GM13977 (cell line): ENCODE measurements around the gene CRB2.

Experiments used
- DNase-seq: peaks from one replicate; pipeline ENCODE4 v3.0.0; 2012; ENCODE audit warnings: low spot score
- in situ Hi-C: fragments of 300-500 bp; cut with MboI; formaldehyde crosslinking; loops from one replicate; pipeline ENCODE4 v1.12.0; 2022; ENCODE audit warnings: low sequenced_read_pairs, low pct_unique_long_range_greater_than_20kb, mixed read lengths, inconsistent platforms; ENCODE audit not compliant: unreplicated experiment
- TF ChIP-seq, protein P1 (sequence below): IDR thresholded peaks from 2 replicates; pipeline ENCODE4 v1.5.1; 2012; ENCODE audit warnings: mild to moderate bottlenecking, control low read depth; ENCODE audit not compliant: insufficient read depth; ENCODE audit errors: extremely low read depth, missing control alignments

Gene CRB2

DNA sequence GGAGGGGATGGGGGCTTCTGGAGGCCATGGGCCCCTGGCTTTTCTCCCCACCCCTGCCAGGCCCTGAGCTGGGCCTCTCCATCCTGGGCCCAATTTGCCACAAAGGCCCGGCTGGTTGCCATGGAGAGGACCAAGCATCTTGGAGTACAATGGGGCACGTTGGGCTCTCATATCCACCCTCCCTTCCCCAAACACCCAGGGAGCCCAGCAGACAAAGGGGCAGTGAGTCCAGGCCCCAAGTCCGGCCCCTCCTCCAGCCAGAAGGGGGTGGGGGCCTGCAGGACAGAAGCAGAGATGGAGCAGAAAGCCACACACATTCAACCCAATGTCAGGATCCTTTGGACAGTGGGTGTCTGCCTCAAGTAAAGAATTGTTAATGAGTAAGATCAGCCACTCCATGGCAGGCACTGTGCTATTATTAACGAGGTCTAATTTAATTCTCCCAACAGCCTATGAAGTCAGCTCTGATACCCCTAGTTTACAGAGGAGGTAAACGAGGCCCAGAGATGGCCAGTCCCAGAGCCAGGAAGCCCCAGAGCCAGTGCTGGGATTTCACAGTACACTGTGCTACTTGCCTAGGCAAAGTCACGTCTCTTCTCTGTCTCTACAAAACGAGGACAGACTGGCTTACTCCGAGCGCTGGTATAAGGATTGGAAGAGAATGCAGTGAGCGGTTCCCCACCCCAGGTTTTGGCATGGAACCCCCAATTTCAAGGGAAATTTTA is 2.3 kb downstream of the CRB2 start:
- DNase-seq = no peak
- TF ChIP-seq, protein P1, sequence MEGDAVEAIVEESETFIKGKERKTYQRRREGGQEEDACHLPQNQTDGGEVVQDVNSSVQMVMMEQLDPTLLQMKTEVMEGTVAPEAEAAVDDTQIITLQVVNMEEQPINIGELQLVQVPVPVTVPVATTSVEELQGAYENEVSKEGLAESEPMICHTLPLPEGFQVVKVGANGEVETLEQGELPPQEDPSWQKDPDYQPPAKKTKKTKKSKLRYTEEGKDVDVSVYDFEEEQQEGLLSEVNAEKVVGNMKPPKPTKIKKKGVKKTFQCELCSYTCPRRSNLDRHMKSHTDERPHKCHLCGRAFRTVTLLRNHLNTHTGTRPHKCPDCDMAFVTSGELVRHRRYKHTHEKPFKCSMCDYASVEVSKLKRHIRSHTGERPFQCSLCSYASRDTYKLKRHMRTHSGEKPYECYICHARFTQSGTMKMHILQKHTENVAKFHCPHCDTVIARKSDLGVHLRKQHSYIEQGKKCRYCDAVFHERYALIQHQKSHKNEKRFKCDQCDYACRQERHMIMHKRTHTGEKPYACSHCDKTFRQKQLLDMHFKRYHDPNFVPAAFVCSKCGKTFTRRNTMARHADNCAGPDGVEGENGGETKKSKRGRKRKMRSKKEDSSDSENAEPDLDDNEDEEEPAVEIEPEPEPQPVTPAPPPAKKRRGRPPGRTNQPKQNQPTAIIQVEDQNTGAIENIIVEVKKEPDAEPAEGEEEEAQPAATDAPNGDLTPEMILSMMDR = no peak
- in situ Hi-C loops = loop anchor here (25.0 kb wide), 1 partner anchor 896 kb away; no protein-coding TSS in a partner anchor

DNA sequence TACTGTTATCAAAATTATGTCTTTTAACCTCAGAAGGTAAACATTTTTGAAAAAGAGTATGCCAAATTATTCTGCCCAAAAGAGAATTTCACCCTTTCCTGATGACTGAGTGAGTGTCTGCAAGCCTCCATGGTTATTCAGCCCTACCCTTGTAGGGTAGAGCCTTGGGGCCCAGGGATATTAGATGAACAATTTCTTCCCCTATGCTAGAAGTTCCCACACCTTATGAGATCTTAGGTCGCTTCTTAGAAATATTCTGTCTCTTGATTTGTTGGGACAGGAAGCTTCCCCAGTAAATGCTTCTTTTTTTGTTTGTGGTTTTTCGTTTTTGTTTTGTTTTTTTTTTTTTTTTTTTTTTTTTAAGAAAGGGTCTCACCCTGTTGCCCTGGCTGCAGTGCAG is 3.1 kb downstream of the CRB2 start:
- no peak for DNase-seq
- TF ChIP-seq, protein P1 = no peak
- in situ Hi-C loops = loop anchor here (25.0 kb wide), 1 partner anchor 897 kb away; no protein-coding TSS in a partner anchor

DNA sequence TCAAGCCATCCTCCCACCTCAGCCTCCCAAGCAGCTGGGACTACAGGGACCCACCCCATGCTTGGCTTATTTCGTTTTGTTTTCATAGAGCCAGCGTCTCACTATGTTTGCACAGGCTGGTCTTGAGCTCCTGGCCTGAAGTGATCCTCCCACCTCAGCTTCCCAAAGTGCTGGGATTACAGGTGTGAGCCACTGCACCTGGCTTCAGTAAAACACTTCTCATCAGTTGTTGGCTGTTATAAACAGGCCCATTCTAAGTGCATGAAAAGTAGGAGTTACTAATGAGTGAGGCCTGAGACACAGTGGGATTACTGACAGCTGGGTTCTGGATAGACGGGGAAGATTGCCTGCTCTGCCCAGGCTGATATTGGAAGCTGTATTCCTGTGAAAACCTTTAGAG is 3.5 kb downstream of the CRB2 start:
- TF ChIP-seq, protein P1 = no peak
- in situ Hi-C loops = loop anchor here (25.0 kb wide), 1 partner anchor 897 kb away; no protein-coding TSS in a partner anchor
- DNase-seq = no peak

DNA sequence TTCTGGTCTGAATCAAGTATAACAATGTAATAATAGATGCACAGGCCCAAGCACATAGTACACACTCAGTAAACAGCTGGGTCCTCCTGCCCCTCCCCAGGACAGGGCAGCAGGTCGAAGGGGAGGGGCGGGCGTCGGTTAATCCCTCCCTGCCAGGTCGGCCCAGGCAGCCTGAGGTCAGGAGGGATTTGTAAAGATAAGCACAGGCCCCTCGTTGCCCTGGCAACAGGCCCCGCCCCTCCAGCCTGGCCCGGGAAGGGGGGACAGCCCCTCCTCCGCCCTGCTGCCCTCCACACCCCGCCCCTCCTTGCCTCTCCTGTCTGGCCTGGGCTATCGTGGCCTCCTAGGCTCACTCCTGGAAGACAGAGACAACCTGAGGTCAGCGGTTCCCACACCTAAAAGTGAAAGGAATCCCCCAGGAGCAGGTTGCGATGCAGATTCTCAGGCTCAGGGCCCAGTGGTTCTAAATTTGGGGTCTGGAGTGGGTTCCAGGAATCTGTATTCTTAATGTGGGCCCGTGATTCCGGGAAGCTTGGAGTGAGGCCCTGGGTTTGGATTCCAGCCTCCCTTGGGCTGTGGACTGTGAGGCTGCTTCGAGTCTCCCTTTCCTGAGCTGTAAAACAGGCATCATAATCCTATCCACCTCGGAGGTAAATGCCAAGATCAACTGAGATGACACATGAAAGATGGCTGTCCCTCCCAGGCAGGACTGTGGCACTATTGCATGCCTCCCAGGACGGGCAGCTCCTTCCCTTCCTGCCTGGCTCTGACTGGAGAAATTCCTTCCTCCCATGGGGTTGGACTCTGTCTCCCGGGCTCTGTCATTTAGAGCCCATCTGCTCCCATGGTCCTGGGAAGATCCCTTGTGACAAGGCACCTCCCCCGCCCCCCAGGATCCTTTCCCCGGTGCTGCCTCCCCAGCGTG is 4.4 kb downstream of the CRB2 start:
- DNase-seq = peak; percentile 89
- TF ChIP-seq, protein P1 = no peak

DNA sequence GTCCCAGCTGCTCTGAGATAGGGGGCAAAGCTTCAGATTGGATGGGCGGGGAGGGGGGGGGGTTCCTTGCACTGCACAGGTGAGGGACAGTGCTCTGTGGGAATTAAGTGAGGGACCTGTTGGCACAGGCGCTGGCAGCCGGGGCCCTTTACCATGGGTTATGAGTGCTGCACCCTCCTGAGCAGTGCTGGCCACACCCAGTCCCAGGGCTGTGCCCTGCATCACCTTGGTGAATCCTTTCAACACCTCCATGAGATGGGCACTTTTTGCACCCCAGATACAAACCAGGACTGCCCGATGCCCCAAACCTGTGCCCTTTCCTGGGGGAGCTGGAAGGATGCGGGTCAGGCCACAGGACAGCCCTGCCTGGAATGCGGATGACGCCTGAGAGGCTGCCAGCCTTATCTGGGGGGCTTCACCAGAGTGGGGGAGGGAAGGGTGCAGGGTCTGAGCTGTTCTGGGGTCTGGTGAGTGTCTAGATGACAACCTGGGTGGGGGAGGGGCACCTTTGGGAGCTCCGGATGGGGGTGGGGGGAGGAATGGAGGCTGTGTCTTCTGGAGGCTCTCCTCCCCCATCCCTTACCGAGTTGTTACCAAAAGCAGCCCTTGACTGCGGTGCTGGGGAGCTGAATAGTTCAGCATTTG is 5.2 kb downstream of the CRB2 start:
- TF ChIP-seq, protein P1 = no peak
- no peak for DNase-seq
- in situ Hi-C loops = loop anchor here (25.0 kb wide), 1 partner anchor 899 kb away; no protein-coding TSS in a partner anchor

More for the DNA sequence above, 4.4 kb downstream of the CRB2 start:
- in situ Hi-C loops = loop anchor here (25.0 kb wide), 1 partner anchor 898 kb away; no protein-coding TSS in a partner anchor
